Testis (tissue), 2 donors: Measurements from ENCODE around the gene RASGRF1.

ENCODE experiments used
- POLR2A ChIP-seq: fragments of 450-650 bp; IDR thresholded peaks from one replicate; pipeline ENCODE4 v1.6.1; 2017; ENCODE audit warnings: antibody characterized with exemption, mild to moderate bottlenecking, moderate library complexity
- TF ChIP-seq, protein P1 (sequence below), 3 experiments: fragments of 450-650 bp in 2 of 3; fragments of 200-600 bp in 1 of 3; sonication (generic) in 1 of 3; IDR thresholded peaks; one replicate each; pipeline ENCODE4 v1.5.1; 2016 to 2019; ENCODE audit warnings: antibody characterized with exemption in 3 of 3, mild to moderate bottlenecking in 2 of 3, moderate library complexity in 1 of 3

GRCh38 chr15:78959360-78959759 lies 131.2 kb downstream of the RASGRF1 start:
- no peak for TF ChIP-seq POLR2A
- TF ChIP-seq, protein P1, sequence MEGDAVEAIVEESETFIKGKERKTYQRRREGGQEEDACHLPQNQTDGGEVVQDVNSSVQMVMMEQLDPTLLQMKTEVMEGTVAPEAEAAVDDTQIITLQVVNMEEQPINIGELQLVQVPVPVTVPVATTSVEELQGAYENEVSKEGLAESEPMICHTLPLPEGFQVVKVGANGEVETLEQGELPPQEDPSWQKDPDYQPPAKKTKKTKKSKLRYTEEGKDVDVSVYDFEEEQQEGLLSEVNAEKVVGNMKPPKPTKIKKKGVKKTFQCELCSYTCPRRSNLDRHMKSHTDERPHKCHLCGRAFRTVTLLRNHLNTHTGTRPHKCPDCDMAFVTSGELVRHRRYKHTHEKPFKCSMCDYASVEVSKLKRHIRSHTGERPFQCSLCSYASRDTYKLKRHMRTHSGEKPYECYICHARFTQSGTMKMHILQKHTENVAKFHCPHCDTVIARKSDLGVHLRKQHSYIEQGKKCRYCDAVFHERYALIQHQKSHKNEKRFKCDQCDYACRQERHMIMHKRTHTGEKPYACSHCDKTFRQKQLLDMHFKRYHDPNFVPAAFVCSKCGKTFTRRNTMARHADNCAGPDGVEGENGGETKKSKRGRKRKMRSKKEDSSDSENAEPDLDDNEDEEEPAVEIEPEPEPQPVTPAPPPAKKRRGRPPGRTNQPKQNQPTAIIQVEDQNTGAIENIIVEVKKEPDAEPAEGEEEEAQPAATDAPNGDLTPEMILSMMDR (IDR thresholded peaks at IDR 0.05) = no peak
